Measurements from ENCODE around the gene GNAO1.

GRCh38 chr16:56203052-56203451 is 11.8 kb downstream of the GNAO1 start:
- TF ChIP-seq, protein P1, sequence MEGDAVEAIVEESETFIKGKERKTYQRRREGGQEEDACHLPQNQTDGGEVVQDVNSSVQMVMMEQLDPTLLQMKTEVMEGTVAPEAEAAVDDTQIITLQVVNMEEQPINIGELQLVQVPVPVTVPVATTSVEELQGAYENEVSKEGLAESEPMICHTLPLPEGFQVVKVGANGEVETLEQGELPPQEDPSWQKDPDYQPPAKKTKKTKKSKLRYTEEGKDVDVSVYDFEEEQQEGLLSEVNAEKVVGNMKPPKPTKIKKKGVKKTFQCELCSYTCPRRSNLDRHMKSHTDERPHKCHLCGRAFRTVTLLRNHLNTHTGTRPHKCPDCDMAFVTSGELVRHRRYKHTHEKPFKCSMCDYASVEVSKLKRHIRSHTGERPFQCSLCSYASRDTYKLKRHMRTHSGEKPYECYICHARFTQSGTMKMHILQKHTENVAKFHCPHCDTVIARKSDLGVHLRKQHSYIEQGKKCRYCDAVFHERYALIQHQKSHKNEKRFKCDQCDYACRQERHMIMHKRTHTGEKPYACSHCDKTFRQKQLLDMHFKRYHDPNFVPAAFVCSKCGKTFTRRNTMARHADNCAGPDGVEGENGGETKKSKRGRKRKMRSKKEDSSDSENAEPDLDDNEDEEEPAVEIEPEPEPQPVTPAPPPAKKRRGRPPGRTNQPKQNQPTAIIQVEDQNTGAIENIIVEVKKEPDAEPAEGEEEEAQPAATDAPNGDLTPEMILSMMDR (IDR thresholded peaks at IDR 0.05) = peak; percentile 40
- TF ChIP-seq EZH2 (IDR thresholded peaks at IDR 0.05) = no peak
- no peak for TF ChIP-seq EZH2phosphoT487 (IDR thresholded peaks at IDR 0.05)

Data from neural progenitor cell (in vitro differentiated cells).